ENCODE data around the gene OGFR.

The OGFR gene

GRCh38 chr20:62816884-62817873 lies 12.5 kb downstream of the OGFR start, which contains the start of gene COL9A3:
Gene COL9A3 (plus strand): TSS chr20:62817050. CDS start chr20:62817065, 15 bp downstream.
- DNase-seq, result no peak

DNA sequence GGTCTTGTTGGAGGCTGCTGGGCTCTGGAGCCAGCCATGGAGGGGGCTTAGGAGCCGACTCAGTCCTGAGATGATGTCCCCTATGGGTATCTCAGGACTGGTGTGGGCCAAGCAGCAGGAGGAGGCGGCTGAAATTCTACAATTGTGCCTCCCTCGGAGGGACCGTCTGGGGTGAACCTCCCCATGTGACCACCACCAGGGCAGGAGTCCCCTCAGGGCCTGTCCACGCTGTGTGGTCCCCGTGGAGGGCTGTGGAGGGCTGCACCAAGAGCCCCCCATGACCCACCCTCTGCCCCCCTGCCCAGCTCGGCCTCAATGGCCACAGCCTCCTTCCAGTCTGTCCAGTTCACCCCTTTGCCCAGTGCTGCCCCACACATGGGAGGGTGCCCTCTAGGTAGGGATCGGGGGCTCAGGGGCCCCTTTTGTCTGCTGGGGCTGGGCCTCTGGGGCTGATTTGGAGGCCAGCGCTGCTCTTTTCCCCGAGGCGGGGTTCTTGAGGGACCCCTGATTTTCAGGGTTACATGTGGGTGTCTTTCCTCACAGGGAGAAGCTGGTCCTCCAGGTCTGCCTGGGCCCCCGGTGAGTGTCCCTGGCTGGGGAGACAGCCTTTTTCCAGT lies 13.4 kb downstream of the OGFR start:
- DNase-seq, result no peak

GRCh38 chr20:62818592-62819493 lies 14.2 kb downstream of the OGFR start:
- DNase-seq, result no peak

DNA sequence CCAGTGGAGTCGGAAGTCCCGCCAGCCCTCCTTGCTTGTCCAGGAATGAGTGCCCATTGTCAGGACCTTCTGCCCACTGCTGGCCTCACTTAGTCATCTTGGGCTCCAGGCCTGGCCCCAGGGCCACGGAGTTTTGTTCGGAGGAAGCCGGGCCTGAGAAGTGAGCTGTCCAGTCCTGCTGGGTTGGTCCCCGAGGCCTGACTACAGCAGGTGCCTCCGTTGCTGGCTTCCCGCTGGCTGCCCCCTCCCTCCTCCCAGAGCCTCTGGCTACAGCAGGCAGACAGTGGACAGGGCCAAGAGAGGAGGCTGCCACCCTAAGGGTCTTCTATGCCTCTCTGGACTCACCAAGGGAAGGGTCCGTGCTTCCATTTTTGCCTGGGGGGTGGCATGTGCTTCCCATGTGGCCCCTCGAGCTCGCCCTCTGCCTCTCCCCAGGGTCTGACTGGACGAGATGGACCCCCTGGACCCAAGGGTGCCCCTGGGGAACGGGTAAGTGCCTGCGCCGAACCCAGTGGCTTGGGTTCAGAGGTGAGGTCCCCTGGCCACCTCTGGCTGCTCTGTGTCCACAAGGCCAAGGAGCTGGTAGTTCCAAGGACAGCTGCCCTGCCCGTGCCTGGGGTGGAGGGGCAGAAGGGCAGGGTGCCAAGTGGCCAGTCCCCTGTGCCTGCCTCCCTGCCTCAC lies 15.0 kb downstream of the OGFR start:
- DNase-seq, result no peak

- DNase-seq, result no peak
Measured at GRCh38 chr20:62820208-62820961, 15.8 kb downstream of the OGFR start.

DNA sequence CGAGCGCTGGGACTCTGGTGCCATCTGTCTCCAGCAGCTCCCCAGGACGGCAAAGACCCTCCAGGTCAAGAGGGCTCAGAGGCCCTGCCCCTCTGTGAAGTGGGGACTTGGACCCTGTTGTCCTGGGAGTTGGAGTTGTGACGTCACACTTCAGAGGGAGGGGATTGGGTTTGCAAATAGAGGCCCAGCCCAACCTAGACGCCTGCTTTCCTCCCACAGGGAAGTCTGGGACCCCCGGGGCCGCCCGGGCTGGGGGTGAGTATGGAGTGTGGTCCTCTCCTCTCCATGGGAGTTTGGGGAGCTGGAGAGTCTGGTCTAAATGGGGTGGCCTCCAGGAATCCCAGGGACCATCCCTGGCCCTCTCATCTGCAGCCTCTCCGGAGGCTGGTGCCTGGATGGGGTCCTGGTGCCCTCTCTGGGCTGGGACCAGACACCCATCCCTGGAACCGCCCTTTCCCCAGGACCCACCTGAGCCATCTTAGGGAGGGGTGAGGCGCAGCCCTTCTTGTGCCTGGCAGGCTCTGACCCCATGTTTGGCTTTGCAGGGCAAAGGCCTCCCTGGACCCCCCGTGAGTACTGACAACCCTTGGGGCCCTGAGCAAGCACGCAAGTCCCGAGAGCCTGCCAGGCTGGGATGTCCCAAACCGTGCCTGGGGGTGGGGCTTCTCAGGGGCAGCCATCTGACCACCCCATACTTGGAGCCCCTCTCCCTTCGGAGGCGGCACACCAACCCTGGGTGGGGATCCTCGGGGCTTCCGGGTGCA lies 16.5 kb downstream of the OGFR start:
- DNase-seq, result no peak

DNA sequence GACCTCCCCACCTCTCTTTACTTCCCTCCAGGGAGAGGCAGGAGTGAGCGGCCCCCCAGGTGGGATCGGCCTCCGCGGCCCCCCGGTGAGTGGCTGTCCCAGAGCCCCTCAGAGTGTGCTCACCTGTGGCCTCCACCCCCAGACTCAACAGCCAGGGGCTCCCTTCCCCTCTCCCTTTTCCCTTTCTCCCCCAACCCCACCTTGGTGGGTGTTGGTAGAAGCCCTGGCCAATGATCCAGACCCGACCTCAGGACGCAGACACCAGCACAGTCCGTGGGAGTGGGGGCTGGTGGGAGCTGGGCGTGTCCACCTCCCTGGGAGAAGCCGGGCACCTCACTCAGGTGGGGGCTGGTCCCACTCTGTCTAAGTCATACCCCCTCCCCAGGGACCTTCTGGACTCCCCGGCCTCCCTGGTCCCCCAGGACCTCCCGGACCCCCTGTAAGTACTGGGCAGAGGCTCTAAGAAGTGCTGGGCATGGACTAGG lies 17.1 kb downstream of the OGFR start:
- DNase-seq, result no peak

DNA sequence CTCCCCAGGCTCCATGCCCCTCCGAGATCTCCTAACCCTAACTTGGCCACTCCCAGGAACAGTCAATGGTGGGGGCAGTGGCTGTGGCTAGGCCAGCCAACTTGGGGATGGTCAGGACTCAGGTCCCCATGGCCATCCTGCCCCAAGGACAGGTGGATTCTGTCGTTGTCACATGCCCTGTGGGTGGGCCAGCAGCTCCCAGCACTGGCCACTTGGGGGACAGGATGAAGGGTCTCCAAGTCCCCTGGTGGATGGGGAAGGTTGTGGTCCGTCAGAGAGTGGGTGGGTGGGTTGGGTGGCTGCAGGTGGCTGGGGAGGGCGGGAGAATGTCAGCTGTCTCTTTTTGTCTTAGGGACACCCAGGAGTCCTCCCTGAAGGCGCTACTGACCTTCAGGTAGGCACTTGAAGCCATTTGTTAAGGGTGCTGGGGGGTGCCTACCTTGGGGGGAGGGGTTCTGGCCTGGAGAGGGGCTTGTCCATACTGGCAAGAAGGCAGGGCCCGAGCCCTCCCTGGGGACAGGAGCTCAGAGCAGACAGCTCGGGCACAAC lies 17.7 kb downstream of the OGFR start:
- DNase-seq, result no peak

DNA sequence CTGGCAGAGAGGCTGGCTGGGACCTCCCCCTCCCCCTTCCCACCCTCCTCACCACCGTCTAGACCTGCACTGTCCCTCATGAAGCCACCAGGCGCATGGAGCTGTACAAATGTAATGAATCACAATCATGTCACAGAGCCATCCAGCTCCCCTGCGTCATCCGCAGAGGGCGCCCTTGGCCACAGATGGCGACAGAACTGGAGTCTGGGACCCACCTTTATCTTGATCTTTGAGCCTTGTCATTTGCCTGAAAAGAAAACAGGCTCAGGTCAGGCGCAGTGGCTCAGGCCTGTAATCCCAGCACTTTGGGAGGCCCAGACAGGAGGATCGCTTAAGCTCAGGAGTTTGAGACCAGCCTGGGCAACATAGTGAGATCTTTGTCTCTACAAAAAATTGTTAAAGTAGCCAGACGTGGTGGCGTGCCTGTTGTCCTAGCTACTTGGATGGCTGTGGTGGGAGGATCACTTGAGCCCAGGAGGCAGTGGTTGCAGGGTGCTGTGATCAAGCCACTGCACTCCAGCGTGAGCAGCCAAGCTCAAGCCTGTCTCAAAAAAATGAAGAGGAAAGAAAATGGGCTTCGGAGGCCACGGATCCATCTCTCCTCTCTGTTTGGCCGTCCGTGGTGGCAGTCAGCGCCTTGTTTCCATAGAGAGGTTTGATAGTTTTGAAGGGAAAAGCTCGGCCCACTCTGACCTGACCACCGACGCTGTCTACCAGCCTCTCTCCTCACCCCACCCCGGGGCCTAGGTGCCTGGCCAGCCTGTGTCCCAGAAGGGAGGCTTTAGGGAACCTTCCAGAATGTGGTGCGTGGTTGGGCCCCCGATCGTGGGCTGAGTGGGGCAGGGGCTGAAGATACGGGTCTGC lies 18.4 kb downstream of the OGFR start:
- peak; percentile 55 for DNase-seq

DNA sequence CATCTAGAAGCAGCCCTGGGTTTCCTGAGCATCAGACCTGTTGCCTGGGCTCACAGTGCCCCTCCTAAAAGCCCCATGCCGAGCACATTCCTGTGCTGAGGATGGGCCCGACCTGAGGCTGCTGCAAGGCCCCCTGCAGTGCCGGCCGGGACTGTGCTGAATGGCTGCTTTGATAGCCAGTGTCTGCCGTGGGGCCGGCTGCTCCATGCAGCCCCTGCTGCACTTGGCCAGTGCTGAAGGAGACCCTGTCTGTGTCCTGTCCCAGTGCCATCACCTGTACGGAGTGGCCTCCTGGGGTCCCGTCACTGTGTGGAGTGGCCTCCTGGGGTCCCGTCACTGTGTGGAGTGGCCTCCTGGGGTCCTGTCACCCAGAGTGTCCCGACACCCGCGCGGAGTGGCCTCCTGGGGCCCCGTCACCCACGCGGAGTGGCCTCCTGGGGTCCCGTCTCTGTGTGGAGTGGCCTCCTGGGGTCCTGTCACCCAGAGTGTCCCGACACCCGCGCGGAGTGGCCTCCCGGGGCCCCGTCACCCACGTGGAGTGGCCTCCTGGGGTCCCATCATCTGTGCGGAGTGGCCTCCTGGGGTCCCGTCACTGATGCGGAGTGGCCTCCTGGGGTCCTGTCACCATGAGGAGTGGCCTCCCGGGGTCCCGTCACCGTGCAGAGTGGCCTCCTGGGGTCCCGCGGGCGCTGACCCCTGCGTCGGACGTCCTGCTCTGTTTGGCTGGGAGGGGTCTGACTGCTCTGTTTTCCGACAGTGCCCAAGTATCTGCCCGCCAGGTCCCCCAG lies 19.2 kb downstream of the OGFR start:
- no peak for DNase-seq

DNA sequence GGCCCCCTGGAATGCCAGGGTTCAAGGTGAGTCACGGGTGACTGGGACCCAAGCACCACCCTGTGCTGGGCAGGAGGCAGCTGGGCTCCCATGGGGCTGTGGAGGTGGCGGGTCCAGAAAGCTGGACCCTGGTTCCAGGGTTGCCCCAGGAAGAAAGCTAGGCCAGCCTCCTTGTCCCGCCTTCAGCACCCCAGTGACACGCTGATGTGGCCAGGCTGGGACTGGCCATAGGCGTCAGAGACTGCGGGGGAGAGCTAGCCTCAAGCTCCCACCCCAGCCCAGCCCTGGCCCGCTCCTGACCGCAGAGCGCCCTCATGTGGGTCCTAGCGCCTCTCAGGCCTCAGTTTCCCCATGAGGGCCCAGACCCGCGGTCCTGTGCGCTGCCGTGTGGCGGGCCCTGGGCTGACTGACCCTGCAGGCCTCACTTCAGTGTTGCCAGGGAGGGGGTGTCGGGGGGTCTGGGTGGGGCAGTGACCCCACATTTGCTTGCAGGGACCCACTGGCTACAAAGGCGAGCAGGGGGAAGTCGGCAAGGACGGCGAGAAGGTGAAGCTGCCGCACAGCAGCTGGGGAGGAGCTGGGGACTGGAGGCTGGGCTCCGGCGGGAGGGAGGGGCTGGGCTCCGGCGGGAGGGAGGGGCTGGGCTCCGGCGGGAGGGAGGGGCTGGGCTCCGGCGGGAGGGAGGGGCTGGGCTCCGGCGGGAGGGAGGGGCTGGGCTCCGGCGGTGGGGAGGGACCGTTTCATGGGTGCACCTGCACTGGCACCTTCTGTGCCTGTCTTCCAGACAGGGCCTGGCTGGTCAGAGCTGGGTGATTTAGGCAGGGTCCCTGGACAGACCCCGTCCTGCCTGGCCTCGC lies 20.1 kb downstream of the OGFR start:
- DNase-seq, result peak; percentile 36

- no peak for DNase-seq
Measured at GRCh38 chr20:62825333-62825985, 20.8 kb downstream of the OGFR start.

DNA sequence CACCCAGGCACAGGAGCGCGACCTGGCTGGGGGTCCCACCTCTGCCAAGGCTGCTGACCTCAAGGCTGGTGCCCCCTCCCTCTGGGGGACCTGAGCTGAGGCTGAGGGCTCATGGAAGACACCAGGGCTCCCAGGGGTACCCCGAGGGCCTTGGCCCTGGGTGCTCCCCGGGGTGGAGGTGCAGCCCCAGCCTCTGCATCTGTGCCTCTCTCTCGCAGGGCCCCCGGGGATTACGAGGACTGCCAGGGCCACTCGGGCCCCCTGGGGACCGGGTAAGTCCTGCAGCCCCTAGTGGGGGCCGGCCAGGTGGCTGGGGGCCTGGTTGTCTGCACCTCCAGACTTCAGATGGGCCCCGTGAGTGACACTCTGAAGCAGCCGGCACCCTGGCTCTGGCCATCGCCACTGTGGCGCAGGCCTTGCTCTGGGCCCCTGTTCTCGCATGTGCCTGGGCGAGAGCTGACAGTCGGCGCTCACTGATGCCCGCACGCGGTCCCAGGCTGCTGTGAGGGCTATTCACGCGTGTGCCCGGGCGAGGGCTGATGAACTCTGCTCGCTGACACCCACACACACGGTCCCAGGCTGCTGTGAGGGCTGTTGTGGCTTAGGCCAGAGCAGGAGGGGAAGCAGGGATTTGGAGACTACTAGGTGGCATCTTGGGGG lies 21.5 kb downstream of the OGFR start:
- DNase-seq, result no peak

GRCh38 chr20:62826646-62827310 lies 22.1 kb downstream of the OGFR start:
- DNase-seq, result no peak

GRCh38 chr20:62827311-62828038 lies 22.8 kb downstream of the OGFR start:
- no peak for DNase-seq
